HG02759 (cell line): ENCODE results near the gene SARDH.
"Not testable (repeated sequence)": the region's sequence is repeated elsewhere in the genome, so short reads cannot be mapped to it uniquely, and the experiment has no call there.

Source experiments
- ATAC-seq: cut with Tn5 transposase; IDR thresholded peaks from one replicate; pipeline ENCODE4 v1.9.1; 2021; ENCODE audit warnings: mild to moderate bottlenecking, moderate library complexity; ENCODE audit not compliant: unreplicated experiment

Gene SARDH

DNA sequence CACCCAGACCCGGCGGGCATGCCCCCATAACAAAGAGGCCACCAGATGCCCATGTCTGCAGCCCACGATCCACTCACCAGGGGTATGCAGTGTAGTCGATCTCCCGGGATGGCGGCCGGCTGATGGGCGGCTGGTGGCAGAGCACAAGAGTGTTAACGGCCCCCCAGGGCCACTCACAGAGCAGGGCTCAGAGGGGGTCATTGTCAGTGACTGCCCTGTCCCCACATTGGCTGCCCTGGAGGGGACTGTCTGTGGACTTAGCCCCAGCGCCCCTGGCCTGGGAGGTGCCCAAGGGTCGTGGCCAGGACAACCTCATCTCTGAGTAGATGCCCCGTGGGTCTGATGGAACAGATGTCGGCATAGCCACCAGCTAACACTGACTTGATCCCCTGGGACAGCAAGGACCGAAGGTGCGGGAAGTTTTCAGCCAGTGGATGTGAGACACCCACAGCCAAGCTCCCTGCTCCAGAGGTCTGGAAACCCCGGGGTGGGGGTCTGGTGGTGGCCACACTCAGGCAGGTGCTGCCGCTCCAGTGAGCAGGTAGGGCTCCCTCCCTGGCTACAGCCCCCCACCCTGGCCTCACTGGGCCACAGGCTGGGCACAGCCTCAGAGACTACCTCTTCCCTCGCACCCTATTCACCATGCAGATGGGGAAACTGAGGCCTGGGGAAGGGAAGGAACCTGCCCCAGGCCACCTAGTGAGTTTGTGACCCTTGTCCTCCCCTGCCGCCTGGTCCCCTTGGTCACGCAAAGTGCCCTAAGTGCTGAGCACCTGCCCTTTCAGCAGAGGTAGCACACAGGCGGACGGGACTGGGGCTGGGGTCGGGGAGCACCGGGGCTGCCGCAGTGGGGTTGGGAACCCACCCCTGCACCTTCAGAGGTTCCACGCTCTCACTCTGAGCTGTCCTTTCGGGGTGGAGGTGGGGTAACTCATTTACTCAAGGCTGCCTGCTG is 38.1 kb upstream of the SARDH start:
- no peak for ATAC-seq

DNA sequence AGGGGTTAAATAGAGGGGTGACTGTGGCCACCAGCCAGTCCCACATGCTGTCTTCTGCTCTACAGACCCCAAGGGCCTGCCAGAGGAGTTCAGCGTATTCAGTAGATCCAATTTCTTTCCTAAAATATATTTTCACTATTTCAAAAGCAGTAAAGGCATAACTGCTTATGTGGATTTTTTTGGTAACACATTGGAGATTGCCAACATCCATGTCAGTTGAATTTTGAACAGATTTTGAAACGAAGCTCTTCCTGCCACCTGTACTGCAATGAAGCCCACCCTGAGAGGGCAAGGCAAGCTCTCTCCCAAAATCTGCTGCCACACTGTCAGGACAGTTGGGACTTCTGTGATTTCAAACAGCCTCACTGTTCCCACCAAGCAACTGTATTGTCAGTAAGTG is 37.1 kb upstream of the SARDH start:
- no peak for ATAC-seq

DNA sequence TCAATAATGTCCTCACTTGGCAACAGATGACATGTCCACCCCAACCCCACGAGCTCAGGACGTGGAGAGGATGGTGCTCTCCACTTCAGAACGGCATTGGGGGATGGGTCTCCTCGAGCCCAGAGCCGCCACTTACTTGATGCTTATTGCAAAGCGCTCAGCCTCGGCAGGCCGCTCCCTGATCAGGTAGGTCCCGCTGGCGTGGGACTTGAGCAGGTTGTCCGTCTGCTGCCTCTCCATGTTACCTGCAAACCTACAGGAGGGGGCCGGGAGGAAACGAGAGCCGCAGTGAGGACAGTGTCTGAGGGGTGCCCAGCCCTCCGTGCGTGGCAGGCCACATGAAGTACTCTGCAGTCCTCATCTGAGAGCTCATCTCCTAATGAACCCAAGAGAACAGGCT is 36.6 kb upstream of the SARDH start:
- no peak for ATAC-seq

DNA sequence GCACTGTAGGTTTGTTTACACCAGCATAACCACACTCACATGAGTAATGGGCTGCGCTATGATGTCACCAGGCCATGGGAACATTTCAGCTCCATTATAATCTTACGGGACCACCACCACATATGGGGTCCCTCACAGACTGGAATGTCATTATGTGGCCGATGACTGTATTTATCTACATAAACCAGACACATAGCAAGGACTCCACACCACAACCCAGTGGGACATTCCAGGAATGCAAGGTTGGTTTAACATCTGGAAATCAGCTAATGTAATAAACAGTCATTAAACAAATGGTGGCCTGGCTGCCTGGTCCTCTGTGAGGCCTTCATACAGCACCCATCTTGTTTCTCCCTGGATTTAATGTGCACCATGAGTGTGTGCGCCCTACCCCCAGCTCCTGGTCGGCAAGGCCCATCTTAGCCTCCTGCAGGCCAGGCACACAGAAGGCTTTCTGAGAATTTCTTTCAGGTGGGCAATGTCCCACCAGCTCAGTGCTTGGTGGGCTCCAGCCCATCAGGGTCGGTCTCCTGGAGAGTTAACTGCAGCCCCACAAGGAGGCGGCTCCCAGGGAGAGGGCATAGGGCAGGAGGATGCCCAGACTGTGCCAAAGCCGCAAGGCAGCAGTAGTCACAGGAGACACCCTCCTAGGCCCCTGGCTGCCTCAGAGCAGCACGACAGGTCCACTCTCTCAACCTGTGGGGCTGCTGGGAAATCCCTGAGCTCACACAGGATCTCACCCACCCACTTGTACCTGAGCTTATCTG is 35.9 kb upstream of the SARDH start:
- no peak for ATAC-seq

DNA sequence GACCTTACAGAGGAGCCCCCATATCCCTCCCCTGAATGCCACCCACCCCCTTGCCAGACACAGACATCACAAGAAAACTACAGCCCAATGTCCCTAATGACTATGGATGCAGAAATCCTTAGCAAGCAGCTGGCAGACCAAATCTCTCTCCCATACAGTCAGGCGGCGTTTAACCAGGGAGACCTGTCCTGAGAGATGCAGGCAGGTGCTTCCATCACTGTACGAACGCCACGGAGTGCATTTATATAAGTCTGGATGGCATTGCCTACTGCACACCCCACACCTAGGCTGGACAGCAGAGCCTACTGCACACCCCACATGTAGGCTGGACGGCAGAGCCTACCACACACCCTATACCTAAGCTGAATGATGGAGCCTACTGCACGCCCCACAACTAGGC is 34.4 kb upstream of the SARDH start:
- ATAC-seq = no peak

DNA sequence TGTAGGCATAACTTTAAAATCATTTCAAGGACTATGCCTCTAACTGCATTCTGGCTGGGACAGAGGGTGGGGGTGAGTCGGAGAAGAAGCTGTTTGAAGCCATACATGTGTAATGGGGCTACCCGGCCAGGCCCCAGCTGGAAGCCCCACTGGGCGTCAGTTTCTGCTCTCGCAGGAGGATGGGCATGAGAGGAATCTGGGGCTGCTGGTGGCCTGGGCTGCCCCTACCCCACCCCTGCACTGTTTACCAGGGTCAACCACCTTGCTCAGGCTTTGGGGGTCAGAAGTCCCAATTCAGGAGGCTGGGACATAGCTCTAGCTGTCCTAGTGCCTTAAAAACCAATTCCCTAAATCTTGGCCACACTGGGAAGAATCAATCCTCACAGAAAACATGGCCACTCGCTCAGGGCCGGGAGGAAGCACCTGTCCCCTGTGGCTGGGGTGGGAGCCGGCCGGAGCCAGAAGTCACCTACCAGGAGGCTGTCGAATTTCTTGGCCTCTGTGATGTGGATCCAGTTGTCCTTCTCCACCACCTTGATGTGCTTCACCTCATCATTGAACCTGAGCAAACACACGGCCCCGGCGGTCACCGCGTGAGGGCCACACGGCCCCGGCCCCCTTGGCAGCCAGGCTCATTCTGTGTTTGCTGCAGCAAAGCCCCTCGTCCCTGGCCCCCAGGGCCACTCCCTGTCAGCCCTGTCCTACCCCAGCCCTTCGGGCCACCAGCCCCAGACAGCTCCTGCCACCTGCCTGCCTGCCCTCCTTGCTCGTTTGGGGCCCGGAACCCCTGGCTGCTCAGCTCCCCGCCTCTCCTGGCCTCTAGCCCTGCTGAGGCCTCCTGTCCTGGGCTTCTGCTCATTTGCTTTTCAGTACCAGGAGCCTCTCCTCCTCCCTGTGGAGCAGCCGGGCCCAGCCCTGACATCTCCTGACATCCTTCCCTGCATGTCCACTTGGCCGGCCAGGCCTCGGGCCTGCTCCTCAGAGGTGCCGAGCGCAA is 33.6 kb upstream of the SARDH start:
- no peak for ATAC-seq

DNA sequence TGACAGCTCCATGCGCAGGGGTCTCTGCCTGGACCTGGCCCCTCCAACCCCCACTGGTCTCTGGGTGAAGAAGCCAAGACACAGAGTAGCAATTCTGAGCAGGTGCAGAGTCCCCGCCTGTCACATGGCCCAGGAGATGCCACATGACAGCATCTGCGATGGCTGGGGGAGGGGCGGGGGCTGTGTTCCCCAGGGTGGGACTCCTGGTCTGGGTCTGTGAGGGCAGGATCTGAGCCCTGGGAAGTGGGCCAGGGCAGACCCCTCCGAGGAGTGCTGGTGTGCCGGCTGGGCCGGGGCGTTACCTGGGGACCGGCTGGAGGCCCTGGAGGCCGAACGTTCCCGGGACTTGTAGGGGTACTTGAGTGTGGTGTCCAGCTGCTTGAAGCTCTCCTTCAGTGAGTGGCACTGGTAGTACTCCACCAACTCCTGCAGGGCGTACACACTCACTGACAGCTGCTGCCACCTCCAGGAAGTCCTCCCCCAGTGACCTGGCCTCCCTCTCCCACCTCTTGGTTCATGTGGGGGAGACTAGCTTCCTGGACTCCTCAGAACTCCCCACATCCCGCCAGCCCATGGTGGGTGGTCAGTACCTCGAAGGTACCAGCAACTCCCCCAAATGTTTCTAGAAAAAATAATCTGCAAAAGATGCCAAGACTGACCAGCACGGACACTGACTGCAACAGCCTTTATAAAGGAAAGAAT is 32.1 kb upstream of the SARDH start:
- ATAC-seq = no peak

DNA sequence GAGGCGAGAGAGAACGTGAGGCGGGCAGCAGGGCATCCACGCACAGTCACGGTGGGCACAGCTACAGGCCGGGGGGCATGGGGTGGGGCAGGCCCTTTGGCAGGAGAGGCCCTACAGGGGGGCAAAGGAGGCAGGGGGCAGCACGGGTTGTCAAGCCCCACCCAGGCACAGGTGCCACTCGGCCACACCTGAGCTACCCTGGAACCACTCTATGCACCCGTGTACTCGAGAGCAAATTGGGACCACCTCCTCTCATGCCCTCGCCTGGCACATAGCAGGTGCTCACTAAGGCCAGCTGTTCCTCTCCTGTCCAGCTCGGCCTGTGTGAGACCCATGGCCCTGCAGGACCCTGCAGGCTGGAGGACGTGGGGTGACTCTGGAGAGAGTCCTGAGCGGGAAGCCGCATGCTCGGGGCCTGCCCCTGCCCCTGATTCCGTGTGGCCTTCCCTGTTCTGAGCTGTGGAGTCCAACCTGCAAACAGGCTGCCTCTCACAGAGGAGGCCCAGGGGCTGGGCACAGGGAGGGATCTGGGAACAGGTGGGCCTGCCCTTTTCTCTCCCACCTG is 31.4 kb upstream of the SARDH start:
- no peak for ATAC-seq

DNA sequence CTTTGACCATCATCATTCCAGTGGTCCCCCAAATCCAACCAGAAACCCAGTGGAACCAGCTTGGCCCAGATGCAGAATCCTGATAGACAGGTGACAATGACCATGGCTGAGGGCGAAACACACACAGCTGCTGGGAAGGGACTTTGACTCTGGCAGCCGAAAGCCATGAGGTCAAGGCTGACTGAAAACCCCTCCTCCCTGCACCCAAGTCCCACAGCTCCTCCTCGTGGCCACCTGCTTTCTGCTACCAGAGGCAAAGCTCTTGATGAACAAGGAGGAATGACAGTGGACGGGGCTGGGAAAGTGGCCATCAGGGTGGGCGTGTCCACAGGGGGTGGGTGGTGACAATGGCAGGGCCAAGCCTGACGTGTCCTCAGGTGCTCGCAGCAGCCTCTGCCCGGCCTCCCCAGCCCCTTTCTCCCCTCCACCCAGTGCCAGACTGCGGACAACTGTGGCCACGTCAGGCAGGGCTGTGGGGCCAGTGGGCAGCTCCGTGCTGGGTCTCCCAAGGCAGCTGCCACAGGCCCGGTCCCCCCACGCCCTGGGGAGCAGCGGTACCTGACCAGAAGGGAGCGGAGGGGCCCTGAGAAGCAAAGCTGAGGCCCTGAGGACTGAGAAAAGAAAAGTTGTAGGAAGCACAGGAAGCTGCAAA is 30.8 kb upstream of the SARDH start:
- ATAC-seq = no peak

DNA sequence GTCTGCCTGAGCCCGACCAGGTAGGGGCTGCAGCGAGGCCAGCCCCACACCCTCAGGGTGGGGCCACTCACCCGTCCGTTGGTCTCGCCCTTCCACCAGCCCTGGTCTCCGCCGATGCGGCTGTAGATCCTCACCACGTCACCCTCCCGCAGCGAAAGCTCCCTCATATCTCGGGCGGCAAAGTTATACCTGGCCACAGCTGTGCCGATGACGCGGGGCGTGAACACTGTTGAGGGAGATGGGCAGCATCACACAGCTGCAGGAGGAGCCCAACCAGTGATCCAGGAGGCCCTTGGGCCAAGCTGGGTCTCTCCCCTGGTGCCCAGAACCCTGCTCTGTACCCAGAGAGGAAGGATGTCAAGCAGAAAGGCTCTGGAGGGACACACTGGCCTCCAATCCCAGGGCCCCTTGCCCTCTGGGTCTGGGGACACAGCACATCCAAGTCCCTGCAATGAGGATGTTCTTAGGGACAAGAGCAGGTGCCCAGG is 30.3 kb upstream of the SARDH start:
- ATAC-seq = no peak

DNA sequence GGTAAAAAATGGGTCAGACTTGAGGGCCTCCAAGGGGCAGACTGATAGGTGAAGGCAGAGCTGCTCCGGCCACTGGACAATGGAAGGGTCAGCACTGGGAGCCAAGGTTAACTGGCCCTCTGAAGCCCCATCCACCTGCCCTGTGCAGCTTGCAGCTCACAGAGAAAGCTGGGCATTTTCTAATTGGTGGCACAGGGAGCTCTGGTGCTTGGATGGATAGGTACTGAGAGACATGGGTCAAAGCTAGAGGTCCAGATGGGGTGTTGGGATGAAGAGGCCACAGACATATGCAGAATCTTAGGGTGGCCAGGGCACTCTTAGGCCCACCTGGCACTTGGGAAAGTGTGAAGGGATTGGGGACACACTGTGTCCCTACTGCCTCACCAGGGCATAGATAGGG is 29.5 kb upstream of the SARDH start:
- ATAC-seq = no peak

DNA sequence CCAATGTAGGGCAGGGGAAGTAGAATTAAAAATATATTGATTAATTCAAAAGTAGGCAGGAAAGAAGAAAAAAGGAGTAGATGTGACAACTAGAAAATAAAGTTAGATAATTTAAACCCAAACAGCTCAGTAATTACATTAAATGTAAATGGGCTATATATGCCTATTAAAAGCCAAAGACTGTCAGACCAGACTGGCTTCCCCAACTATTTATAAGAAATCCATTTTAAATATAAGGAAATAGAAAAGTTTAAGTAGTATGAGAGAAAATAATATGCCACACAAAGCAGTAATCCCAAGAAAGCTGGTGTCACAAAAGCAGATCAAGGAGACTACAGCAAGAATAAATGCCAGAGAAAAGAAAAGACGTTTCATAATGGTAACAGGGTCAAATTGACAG is 28.9 kb upstream of the SARDH start:
- ATAC-seq = no peak

DNA sequence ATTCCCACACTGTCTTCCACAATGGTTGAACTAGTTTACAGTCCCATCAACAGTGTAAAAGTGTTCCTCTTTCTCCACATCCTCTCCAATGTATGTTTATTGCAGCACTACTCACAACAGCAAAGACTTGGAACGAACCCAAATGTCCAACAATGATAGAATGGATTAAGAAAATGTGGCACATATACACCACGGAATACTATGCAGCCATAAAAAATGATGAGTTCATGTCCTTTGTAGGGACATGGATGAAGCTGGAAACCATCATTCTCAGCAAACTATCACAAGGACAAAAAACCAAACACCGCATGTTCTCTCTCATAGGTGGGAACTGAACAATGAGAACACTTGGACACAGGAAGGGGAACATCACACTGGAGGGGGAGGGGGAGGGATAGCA is 28.1 kb upstream of the SARDH start:
- ATAC-seq = not testable (repeated sequence)

DNA sequence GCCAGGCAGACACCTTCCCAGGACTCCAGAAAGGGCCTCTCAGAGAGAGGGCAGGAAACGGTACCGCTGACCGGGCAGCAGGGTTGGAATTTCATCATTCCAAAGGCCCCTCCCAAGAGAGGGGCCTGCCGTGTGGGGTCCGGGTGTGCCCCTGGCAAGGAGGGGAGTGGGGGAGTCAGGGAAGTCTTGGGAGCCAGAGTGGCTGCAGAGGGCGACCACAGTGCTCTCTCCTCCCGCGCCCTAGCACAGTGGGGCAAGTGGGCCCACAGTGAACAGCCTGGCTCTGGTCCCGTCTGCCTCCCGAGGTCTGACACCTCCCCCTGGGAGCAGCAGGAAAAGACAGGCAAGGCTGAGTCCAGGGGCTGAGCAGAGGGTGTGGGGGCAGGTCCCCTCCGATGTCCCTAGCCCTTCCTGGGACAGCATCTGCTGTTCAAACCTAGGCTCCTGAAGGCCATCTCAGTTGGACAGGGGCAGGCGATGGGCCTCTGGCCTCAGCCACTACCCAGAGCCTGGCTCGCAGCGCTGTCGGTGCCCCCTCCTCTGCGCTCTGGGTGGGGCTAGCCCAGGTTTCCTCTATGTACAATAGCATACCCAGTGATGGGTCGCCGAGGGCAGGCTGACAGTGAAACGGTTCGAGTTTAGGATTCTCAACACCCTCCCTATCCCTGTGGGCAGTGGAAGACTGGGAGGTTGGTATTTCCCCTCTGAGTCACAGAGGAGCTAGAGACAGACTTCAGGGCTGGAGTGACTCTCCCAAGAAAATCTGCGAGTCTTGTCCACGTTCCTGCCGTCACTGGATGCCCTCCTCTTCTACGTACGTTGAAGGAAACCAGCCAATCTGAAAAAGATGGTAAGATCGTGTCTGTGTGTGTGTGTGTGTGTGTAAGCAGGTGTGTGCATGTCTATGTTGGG is 25.4 kb upstream of the SARDH start:
- ATAC-seq = no peak

DNA sequence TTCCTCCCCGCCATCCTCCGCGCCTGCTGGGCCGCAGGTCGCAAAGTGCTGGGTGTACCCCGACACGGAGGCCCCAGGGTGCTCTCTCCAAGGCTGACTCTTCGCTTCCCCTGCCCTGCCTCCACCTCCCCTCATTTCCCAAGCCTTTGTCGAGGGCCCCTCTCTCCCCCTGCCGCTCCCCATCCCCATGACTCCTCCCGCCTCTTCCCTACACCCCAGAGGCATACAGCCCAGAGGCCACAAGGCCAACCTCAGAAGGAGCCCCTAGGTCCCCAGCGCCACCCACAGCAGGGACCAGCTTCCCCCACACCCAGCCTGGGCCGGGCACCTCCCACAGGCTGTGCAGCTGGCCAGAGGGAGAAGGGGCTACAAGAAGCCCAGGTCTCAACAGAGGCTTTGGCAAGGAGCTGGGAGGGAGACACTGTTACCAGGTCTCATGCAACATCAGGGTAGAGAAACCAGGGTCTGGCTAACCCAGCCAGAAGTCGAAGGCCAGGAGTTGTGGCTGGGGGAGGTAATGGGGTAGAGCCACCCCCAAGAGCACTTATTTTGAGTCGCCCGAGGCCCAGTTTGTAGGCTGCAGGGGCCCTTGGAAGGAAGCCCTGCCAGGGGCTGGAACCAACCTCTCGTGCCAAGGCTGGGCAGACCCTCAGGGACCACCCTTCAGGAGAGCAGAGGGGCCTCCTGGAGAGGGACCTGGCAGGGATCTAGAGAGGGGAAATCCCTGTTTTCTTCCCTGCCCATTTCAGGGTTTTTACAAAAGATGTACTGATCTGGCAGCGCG is 24.5 kb upstream of the SARDH start:
- ATAC-seq = no peak

DNA sequence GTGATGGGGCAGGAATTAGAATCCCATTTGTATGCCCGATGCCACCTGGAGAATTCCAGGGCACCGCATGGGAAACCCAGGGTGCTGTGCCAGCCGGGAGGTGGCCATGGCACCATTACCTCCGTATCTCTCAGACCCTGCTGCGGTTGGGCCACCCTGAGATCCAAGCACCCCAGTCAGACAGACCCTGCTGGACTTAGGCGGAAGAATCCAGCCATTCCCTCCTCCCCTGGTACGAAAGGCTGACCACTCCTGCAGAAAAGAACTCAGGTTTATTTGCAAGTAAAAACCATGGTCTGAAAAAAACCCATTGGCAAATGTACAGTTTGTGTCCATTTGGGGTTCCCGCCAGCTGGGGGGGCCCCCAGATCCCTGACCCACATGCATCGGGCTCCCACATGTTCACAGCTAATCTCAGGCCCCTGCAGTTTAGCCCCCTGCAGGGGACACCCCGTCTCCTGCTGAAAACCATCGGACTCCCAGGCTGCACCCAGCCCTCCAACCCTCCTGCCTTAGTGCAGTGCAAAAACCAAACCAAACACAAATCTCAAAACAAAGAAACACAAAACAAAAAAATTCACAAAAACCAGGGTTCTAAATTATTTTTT is 23.6 kb upstream of the SARDH start:
- no peak for ATAC-seq

DNA sequence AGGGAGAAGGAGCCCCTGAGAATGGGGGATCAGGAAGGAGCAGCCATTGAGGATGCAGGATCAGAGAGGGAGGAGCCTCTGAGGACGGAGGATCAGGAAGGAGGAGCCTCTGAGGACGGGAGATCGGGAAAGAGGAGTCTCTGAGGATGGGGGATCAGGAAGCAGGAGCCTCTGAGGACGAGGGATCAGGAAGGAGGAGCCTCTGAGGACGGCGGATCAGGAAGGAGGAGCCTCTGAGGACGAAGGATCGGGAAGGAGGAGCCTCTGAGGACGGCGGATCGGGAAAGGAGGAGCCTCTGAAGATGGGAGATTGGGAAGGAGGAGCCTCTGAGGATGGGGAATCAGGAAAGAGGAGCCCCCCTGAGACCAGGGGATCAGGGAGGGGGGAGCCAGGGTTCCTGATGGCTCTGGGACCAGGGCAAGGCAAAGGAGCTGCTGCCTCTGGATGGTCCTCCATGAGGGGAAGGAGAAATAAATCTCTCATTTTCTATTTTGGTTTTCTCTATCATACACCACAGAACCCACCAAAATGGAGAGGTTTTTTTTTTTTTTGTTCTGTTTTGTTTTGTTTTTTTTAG is 22.6 kb upstream of the SARDH start:
- no peak for ATAC-seq
